Smooth muscle cell (in vitro differentiated cells): ENCODE results near the gene SAMD8. TPM values are rescaled to one million over a fixed set of nuclear protein-coding genes. Genes with fewer than 3 reads are reported as not detected.

Experiments
- DNase-seq: peaks from one replicate; lab custom pipeline; 2025; ENCODE audit not compliant: unreplicated experiment; lab: John Stamatoyannopoulos, UW
- H2AFZ ChIP-seq: fragments of 200-600 bp; sonication (generic); 2 replicates; pipeline ENCODE4 v1.6.0; 2016; ENCODE audit warnings: antibody characterized with exemption, low read depth, mild to moderate bottlenecking
- H3F3A ChIP-seq: fragments of 200-600 bp; sonication (generic); 2 replicates; pipeline ENCODE4 v1.6.0; 2017; ENCODE audit warnings: antibody characterized with exemption, low read depth
- H3K27ac ChIP-seq: fragments of 200-600 bp; sonication (generic); 2 replicates; pipeline ENCODE4 v1.5.1; 2016; ENCODE audit warnings: low read depth, mild to moderate bottlenecking
- H3K27me3 ChIP-seq: fragments of 200-600 bp; sonication (generic); 2 replicates; pipeline ENCODE4 v1.6.1; 2016; ENCODE audit warnings: low read depth, mild to moderate bottlenecking
- H3K36me3 ChIP-seq: fragments of 200-600 bp; sonication (generic); 2 replicates; pipeline ENCODE4 v1.5.1; 2016; ENCODE audit warnings: low read depth
- H3K4me1 ChIP-seq: fragments of 200-600 bp; sonication (generic); 2 replicates; pipeline ENCODE4 v1.5.1; 2016; ENCODE audit warnings: low read depth
- H3K4me2 ChIP-seq: fragments of 200-600 bp; sonication (generic); 2 replicates; pipeline ENCODE4 v1.6.0; 2016; ENCODE audit warnings: mild to moderate bottlenecking
- H3K4me3 ChIP-seq: fragments of 200-600 bp; sonication (generic); 2 replicates; pipeline ENCODE4 v1.5.1; 2016; ENCODE audit warnings: mild to moderate bottlenecking
- H3K79me2 ChIP-seq: fragments of 200-600 bp; sonication (generic); 2 replicates; pipeline ENCODE4 v1.6.0; 2016; ENCODE audit warnings: low read depth, mild to moderate bottlenecking
- H3K9ac ChIP-seq: fragments of 200-600 bp; sonication (generic); 2 replicates; pipeline ENCODE4 v1.6.0; 2016; ENCODE audit warnings: low read depth
- H3K9me3 ChIP-seq: fragments of 200-600 bp; sonication (generic); replicated peaks from 2 replicates; pipeline ENCODE4 v1.5.1; 2016; ENCODE audit warnings: low read depth
- H4K20me1 ChIP-seq: fragments of 200-600 bp; sonication (generic); 2 replicates; pipeline ENCODE4 v1.6.0; 2016; ENCODE audit warnings: low read depth
- CTCF ChIP-seq: fragments of 200-600 bp; sonication (generic); IDR thresholded peaks from 2 replicates; pipeline ENCODE4 v1.5.1; 2017; ENCODE audit warnings: borderline replicate concordance, mild to moderate bottlenecking, antibody characterized with exemption; ENCODE audit not compliant: insufficient read depth, poor library complexity, severe bottlenecking
- WGBS: methylation state at CpG from one replicate; pipeline ENCODE4 v1.1.7; 2016; ENCODE audit warnings: low lambda C conversion rate; 5-methylcytosine and 5-hydroxymethylcytosine counted together
- polyA plus RNA-seq: library from polyadenylated mRNA; unstranded; fragments of >200 nt; fragmentation: Nextera tagmentation; extraction: Ambion mirVana; gene quantifications from 2 replicates; pipeline ENCODE4 v1.2.1, GENCODE V29; 2016
- total RNA-seq: library from RNA; depleted of rRNA; stranded (reverse); fragments of >200 nt; gene quantifications from 2 replicates; pipeline ENCODE4 v1.2.3, GENCODE V29; 2014

SAMD8 gene
- total and polyA plus RNA-seq, 2 experiments from 2014 or later: 7.4 to 30.1 TPM

DNA sequence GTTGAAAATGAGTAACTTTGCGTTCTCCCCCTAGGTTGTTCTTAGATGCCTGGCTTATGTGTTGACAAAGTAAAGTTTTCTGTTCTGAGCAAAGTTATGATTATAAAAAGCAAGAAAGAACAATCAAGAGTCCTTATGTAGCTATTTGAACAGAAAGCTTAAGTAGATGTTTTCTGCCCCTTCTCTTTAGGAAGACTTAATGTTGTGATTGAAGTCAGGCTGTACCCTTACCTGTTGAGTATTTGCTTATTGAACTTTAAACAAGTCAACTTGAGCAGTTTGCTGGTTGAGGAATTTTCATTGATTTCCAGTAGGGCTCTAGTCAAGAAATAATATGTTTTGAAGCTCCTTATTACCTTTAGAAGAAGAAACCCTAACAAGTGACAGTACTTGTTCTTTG lies 65.3 kb downstream of the SAMD8 start:
- Histone ChIP-seq H3K4me1 (no peaks in the 10 kb centered on the region), H2AFZ (no peak overlapping the region), H3K9ac (no peak overlapping the region), H3K9me3 (no peaks in the 10 kb centered on the region), H3K79me2 (peaks cover 10% of the 10 kb centered on the region), H3K27ac (no peak overlapping the region), H3F3A (peaks cover 12% of the 10 kb centered on the region), H4K20me1 (peaks cover 43% of the 10 kb centered on the region), H3K27me3 (no peaks in the 10 kb centered on the region), H3K4me2 (no peak overlapping the region), H3K4me3 (no peak overlapping the region), H3K36me3 (no peaks in the 10 kb centered on the region)
- no peak for DNase-seq
- no peak for TF ChIP-seq CTCF
- 97% methylated on average over 1 of the region's 1 CpG for WGBS

DNA sequence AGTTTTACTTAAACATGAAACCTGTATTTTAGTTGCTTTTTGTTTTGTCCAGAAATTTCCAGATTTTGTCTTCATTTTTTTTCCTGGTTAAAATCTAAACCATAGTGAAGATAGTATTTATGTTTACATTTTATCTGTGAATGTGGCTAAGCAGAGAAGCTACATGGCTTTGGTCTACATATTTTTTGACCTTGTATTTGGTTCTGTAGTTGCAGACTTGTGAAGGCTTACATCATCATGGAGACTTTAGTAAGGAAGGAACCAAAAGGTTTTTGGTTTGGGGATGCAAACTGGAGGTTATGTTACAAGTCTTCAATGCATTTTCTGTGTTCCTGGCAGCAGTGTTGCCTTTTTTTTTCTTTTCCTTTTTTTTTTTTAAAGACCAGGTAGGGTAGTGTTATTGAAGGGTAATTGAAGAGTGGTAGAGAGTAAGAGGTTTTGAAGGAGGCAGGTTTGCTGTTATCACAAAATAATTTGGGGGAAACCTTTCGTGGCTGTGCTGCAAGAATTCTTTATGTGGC lies 68.3 kb downstream of the SAMD8 start:
- H2AFZ ChIP-seq: no peak overlapping the region
- no peak overlapping the region for H3K9ac ChIP-seq
- no peak for DNase-seq
- WGBS: 69% methylated on average over 1 of the region's 1 CpG
- peak overlapping the region; percentile 54 for H3K4me2 ChIP-seq
- H3K4me3 ChIP-seq: no peak overlapping the region
- H3K9me3 ChIP-seq: no peaks in the 10 kb centered on the region
- H3K27me3 ChIP-seq: no peaks in the 10 kb centered on the region
- peaks cover 12% of the 10 kb centered on the region for H3F3A ChIP-seq
- no peak for TF ChIP-seq CTCF
- peaks cover 7% of the 10 kb centered on the region for H3K79me2 ChIP-seq
- H3K4me1 ChIP-seq: no peaks in the 10 kb centered on the region
- peak overlapping the region; percentile 66 for H3K27ac ChIP-seq
- H4K20me1 ChIP-seq: peaks cover 35% of the 10 kb centered on the region
- H3K36me3 ChIP-seq: no peaks in the 10 kb centered on the region

DNA sequence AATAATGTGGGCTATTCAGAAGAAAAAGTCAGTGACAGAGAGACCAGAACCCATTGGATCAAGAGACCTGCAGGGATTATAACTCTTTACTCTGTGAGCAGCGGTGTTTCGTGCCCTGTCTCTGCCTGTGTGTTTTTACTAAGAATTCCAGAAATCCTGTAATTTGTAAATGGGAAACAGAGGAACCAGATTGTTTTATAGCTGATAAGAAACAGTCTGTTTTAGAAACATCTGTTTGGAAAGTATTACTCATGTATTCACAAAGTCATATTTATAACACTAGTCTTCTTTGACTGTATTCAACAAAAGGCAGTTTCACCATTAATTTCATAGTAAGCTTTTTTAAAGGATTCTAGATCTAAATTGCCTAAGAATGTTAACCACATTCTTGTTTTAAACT lies 69.1 kb downstream of the SAMD8 start:
- Histone ChIP-seq H2AFZ (no peak overlapping the region), H3K9me3 (no peaks in the 10 kb centered on the region), H3K79me2 (peaks cover 7% of the 10 kb centered on the region), H3K4me1 (no peaks in the 10 kb centered on the region), H3K27me3 (no peaks in the 10 kb centered on the region), H3K36me3 (no peaks in the 10 kb centered on the region), H3F3A (peaks cover 12% of the 10 kb centered on the region), H3K27ac (peak overlapping the region; percentile 66), H3K4me2 (peak overlapping the region; percentile 54), H3K4me3 (no peak overlapping the region), H4K20me1 (peaks cover 32% of the 10 kb centered on the region), H3K9ac (no peak overlapping the region)
- 21% methylated on average over 2 of the region's 2 CpGs for whole genome bisulfite sequencing
- no peak for TF ChIP-seq CTCF
- no peak for DNase-seq

- peaks cover 12% of the 10 kb centered on the region for H3F3A ChIP-seq
- peaks cover 7% of the 10 kb centered on the region for H3K79me2 ChIP-seq
- no peaks in the 10 kb centered on the region for H3K27me3 ChIP-seq
- H3K4me1 ChIP-seq: no peaks in the 10 kb centered on the region
- no peaks in the 10 kb centered on the region for H3K36me3 ChIP-seq
- WGBS: 94% methylated on average over 1 of the region's 1 CpG
- H3K27ac ChIP-seq: peak overlapping the region; percentile 66
- no peak overlapping the region for H2AFZ ChIP-seq
- H3K9ac ChIP-seq: no peak overlapping the region
- peaks cover 31% of the 10 kb centered on the region for H4K20me1 ChIP-seq
- peak overlapping the region; percentile 54 for H3K4me2 ChIP-seq
- DNase-seq: no peak
- H3K4me3 ChIP-seq: no peak overlapping the region
- no peak for TF ChIP-seq CTCF
- H3K9me3 ChIP-seq: no peaks in the 10 kb centered on the region
Measured at GRCh38 chr10:75181073-75181472, 69.6 kb downstream of the SAMD8 start.
